CD14-positive monocyte (primary cell): ENCODE data around the gene HBM. TPM values are rescaled to one million over a fixed set of nuclear protein-coding genes. Genes with fewer than 3 reads are reported as not detected.

Experiments used
- DNase-seq, 3 donors: peaks; one replicate each; pipeline ENCODE4 v3.0.0-alpha.2; 2011 to 2022
- H2AFZ ChIP-seq: 2 replicates; pipeline ENCODE4 v1.6.0; 2012; ENCODE audit warnings: mild to moderate bottlenecking, low read depth, low read length, inconsistent platforms; ENCODE audit not compliant: insufficient read depth, poor library complexity, severe bottlenecking
- H3K27ac ChIP-seq, 2 donors: 1 replicate in 1 of 2; 2 replicates in 1 of 2; pipeline ENCODE4 v1.5.1; 2012 to 2013; ENCODE audit warnings: low read length in 2 of 2, control low read depth in 1 of 2, inconsistent platforms in 1 of 2, low read depth in 1 of 2, mild to moderate bottlenecking in 1 of 2
- H3K27me3 ChIP-seq, 2 donors: one replicate each; pipeline versions ENCODE4 v1.6.0 to v1.6.1; 2011 to 2013; ENCODE audit warnings: low read length in 2 of 2; ENCODE audit not compliant: control insufficient read depth in 2 of 2, insufficient read depth in 2 of 2
- H3K36me3 ChIP-seq, 2 donors: replicated peaks in 1 of 2; 1 replicate in 1 of 2; 2 replicates in 1 of 2; pipeline versions ENCODE4 v1.5.1 to v1.6.1; 2012 to 2013; ENCODE audit warnings: low read length in 2 of 2, control low read depth in 1 of 2, inconsistent platforms in 1 of 2, mild to moderate bottlenecking in 1 of 2; ENCODE audit not compliant: insufficient read depth in 2 of 2, control insufficient read depth in 1 of 2
- H3K4me1 ChIP-seq, 2 donors: 1 replicate in 1 of 2; 2 replicates in 1 of 2; pipeline versions ENCODE4 v1.5.1 to v1.6.1; 2012 to 2013; ENCODE audit warnings: low read length in 2 of 2, control low read depth in 1 of 2, inconsistent platforms in 1 of 2, mild to moderate bottlenecking in 1 of 2, moderate library complexity in 1 of 2; ENCODE audit not compliant: insufficient read depth in 2 of 2, control insufficient read depth in 1 of 2
- H3K4me2 ChIP-seq: replicated peaks from 2 replicates; pipeline ENCODE3; 2012; ENCODE audit warnings: low read length, moderate library complexity, mild to moderate bottlenecking; ENCODE audit not compliant: poor library complexity, severe bottlenecking; ENCODE audit errors: extremely low read depth
- H3K4me3 ChIP-seq, 3 experiments: fragments of 200-600 bp in 1 of 3; sonication (generic) in 1 of 3; replicated peaks in 1 of 3; 1 replicate in 2 of 3; 2 replicates in 1 of 3; pipeline ENCODE4 v1.5.1; 2011 to 2013; ENCODE audit warnings: low read length in 3 of 3, mild to moderate bottlenecking in 3 of 3, control low read depth in 2 of 3, low read depth in 2 of 3, inconsistent platforms in 1 of 3, moderate library complexity in 1 of 3
- H3K79me2 ChIP-seq: 2 replicates; pipeline ENCODE4 v1.6.0; 2012; ENCODE audit warnings: mild to moderate bottlenecking, control low read depth, inconsistent platforms, low read length, moderate library complexity; ENCODE audit not compliant: insufficient read depth
- H3K9ac ChIP-seq: 2 replicates; pipeline ENCODE4 v1.6.0; 2017; ENCODE audit warnings: low read length, mild to moderate bottlenecking; ENCODE audit not compliant: insufficient read depth, poor library complexity, severe bottlenecking
- H3K9me3 ChIP-seq, 2 donors: replicated peaks in 1 of 2; 1 replicate in 1 of 2; 2 replicates in 1 of 2; pipeline versions ENCODE4 v1.5.1 to v1.6.1; 2012 to 2013; ENCODE audit warnings: low read length in 2 of 2, control low read depth in 1 of 2; ENCODE audit not compliant: control insufficient read depth in 1 of 2, insufficient read depth in 1 of 2
- H4K20me1 ChIP-seq: 2 replicates; pipeline ENCODE4 v1.6.0; 2012; ENCODE audit warnings: mild to moderate bottlenecking, low read length, control low read depth, moderate library complexity; ENCODE audit not compliant: insufficient read depth
- H3K27ac Mint-ChIP-seq, 7 donors: one replicate each; pipeline ENCODE4 v1.8.0; 2020; ENCODE audit warnings: mild to moderate bottlenecking in 7 of 7, mixed read lengths in 7 of 7, moderate library complexity in 6 of 7, inconsistent platforms in 2 of 7
- H3K27me3 Mint-ChIP-seq, 3 donors: one replicate each; pipeline ENCODE4 v1.8.0; 2021 to 2022; ENCODE audit warnings: low read depth in 3 of 3, mild to moderate bottlenecking in 3 of 3, mixed read lengths in 3 of 3, moderate library complexity in 3 of 3, inconsistent platforms in 1 of 3
- H3K36me3 Mint-ChIP-seq, 2 donors: one replicate each; pipeline ENCODE4 v1.8.0; 2020; ENCODE audit warnings: mixed read lengths in 2 of 2, inconsistent platforms in 1 of 2, mild to moderate bottlenecking in 1 of 2
- H3K4me1 Mint-ChIP-seq: one replicate; pipeline ENCODE4 v1.8.0; 2020; ENCODE audit warnings: mild to moderate bottlenecking, mixed read lengths
- H3K4me3 Mint-ChIP-seq, 2 donors: one replicate each; pipeline ENCODE4 v1.8.0; 2020; ENCODE audit warnings: mild to moderate bottlenecking in 2 of 2, mixed read lengths in 2 of 2, moderate library complexity in 1 of 2
- H3K9me3 Mint-ChIP-seq, 7 donors: one replicate each; pipeline ENCODE4 v1.8.0; 2020 to 2022; ENCODE audit warnings: mixed read lengths in 7 of 7, mild to moderate bottlenecking in 6 of 7, moderate library complexity in 6 of 7, inconsistent platforms in 2 of 7
- WGBS: methylation state at CpG from one replicate; pipeline ENCODE4 v1.1.5; 2013; ENCODE audit warnings: missing lambda C conversion rate; ENCODE audit not compliant: insufficient coverage; 5-methylcytosine and 5-hydroxymethylcytosine counted together
- intact Hi-C, 2 donors: fragments of 100-400 bp; cut with micrococcal nuclease; formaldehyde crosslinking; loops; one replicate each; pipeline versions ENCODE4 v1.15.0 to v1.15.1; 2023
- polyA plus RNA-seq, 3 donors: library from polyadenylated mRNA; depleted of rRNA in 1 of 3; unstranded in 2 of 3; stranded (reverse) in 1 of 3; fragments of 300-500 nt in 2 of 3; fragments of >200 nt in 1 of 3; fragmentation: Illumina TruSeq in 2 of 3; gene quantifications; 1 replicate in 2 of 3; 2 replicates in 1 of 3; pipeline ENCODE4 v1.2.3, GENCODE V29; 2012 to 2021
- TF ChIP-seq, protein P1 (sequence below): fragments of 200-600 bp; IDR thresholded peaks from one replicate; pipeline ENCODE4 v1.8.0; 2022; ENCODE audit warnings: antibody characterized with exemption, mild to moderate bottlenecking

Gene HBM
- polyA plus RNA-seq, 3 donors = not detected

DNA sequence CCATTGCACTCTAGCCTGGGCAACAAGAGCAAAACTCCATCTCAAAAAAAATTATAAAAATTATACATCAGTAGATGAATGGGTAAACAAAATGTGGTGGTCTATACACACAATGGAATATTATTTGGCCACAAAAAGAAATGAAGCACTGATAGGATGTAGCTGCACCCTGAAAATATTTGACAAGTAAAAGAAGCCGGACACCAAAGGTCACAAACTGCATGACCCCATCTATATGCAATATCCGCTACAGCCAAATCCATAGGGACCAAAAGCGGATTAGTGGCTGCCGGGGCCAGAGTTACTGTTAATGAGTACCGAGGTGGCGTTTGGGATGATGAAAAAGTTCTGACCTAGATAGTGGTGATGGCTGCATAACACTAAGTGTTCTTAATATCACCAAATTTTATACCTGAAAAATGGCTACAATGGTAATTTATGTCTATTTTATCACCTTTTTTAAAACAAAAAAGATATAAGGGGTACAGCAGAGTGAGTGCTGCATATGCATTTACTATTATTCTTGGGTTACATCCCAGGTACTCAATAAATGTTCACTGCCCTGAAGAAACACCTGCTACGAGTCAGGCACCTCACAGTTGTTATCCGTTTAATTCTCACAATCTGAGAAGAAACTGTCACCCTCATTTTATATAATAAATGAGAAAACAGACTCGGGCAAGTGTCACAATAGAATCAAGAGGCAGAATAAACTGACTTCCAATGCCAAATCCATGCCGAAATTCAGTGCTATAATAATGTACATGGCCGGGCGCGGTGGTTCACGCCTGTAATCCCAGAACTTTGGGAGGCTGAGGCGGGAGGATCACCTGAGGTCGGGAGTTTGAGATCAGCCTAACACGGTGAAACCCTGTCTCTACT is 13.7 kb downstream of the HBM start:
- H3K27me3 ChIP-seq = peaks cover 39 to 60% of the 10 kb centered on the region in 2 donors
- intact Hi-C loops = no loop called here
- WGBS = 87% methylated on average over 5 of the region's 17 CpGs

DNA sequence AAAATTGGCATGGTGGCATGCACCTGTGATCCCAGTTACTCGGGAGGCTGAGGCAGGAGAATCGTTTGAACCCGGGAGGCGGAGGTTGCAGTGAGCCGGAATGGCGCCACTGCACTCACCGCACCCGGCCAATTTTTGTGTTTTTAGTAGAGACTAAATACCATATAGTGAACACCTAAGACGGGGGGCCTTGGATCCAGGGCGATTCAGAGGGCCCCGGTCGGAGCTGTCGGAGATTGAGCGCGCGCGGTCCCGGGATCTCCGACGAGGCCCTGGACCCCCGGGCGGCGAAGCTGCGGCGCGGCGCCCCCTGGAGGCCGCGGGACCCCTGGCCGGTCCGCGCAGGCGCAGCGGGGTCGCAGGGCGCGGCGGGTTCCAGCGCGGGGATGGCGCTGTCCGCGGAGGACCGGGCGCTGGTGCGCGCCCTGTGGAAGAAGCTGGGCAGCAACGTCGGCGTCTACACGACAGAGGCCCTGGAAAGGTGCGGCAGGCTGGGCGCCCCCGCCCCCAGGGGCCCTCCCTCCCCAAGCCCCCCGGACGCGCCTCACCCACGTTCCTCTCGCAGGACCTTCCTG is 14.4 kb downstream of the HBM start, which contains the start of gene HBQ1:
TSS of gene HBQ1 (plus strand) at position 359 of the 575 bp plus-strand sequence. CDS start at position 387, 28 bp downstream.
- Mint-ChIP-seq H3K4me3 (peak within 1 kb of the TSS in 1 of 2 donors; percentile 80), H3K9me3 (peaks cover 0 to 11% (median 3%) of the 10 kb centered on the region in 7 donors), H3K27me3 (peaks cover 41 to 60% (median 50%) of the 10 kb centered on the region in 3 donors), H3K36me3 (peaks cover 2 to 6% of the 10 kb centered on the region in 2 donors), H3K27ac (no peak within 1 kb of the TSS), H3K4me1 (peaks cover 8% of the 10 kb centered on the region)
- 3% methylated on average over 47 of the region's 59 CpGs for WGBS
- Histone ChIP-seq H3K9ac (no peak within 1 kb of the TSS), H3K27me3 (peaks cover 32 to 52% of the 10 kb centered on the region in 2 donors), H3K27ac (no peak within 1 kb of the TSS), H2AFZ (peak within 1 kb of the TSS; percentile 37), H3K79me2 (no peaks in the 10 kb centered on the region), H3K4me2 (peak within 1 kb of the TSS; percentile 56), H3K36me3 (no peaks in the 10 kb centered on the region), H3K9me3 (peaks cover 0 to 8% of the 10 kb centered on the region in 2 donors), H3K4me1 (peaks cover 8 to 17% of the 10 kb centered on the region in 2 donors), H3K4me3 (peak within 1 kb of the TSS in 1 of 3 experiments; percentile 50), H4K20me1 (no peaks in the 10 kb centered on the region)
- intact Hi-C loops = no loop called here
- TF ChIP-seq, protein P1, sequence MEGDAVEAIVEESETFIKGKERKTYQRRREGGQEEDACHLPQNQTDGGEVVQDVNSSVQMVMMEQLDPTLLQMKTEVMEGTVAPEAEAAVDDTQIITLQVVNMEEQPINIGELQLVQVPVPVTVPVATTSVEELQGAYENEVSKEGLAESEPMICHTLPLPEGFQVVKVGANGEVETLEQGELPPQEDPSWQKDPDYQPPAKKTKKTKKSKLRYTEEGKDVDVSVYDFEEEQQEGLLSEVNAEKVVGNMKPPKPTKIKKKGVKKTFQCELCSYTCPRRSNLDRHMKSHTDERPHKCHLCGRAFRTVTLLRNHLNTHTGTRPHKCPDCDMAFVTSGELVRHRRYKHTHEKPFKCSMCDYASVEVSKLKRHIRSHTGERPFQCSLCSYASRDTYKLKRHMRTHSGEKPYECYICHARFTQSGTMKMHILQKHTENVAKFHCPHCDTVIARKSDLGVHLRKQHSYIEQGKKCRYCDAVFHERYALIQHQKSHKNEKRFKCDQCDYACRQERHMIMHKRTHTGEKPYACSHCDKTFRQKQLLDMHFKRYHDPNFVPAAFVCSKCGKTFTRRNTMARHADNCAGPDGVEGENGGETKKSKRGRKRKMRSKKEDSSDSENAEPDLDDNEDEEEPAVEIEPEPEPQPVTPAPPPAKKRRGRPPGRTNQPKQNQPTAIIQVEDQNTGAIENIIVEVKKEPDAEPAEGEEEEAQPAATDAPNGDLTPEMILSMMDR = no peak
- no peak for DNase-seq

More for the DNA sequence above, 13.7 kb downstream of the HBM start:
- no peaks in the 10 kb centered on the region for H3K79me2 ChIP-seq
- TF ChIP-seq, protein P1 = no peak
- H3K4me1 ChIP-seq = peaks cover 8 to 17% of the 10 kb centered on the region in 2 donors
- Mint-ChIP-seq H3K27me3 (peaks cover 48 to 67% (median 57%) of the 10 kb centered on the region in 3 donors), H3K9me3 (peaks cover 0 to 17% (median 3%) of the 10 kb centered on the region in 7 donors), H3K36me3 (peaks cover 1 to 3% of the 10 kb centered on the region in 2 donors), H3K4me1 (peaks cover 11% of the 10 kb centered on the region), H3K4me3 (peak overlapping the region in 1 of 2 donors; percentile 80), H3K27ac (no peak overlapping the region)
- H2AFZ ChIP-seq = no peak overlapping the region
- peaks cover 0 to 9% of the 10 kb centered on the region in 2 donors for H3K9me3 ChIP-seq
- no peak overlapping the region for H3K9ac ChIP-seq
- H3K36me3 ChIP-seq = no peaks in the 10 kb centered on the region
- no peak overlapping the region for H3K27ac ChIP-seq
- H3K4me3 ChIP-seq = no peak overlapping the region
- no peak for DNase-seq
- no peak overlapping the region for H3K4me2 ChIP-seq
- no peaks in the 10 kb centered on the region for H4K20me1 ChIP-seq
